ENCODE measurements around the gene RTP3. TPM values are rescaled to one million over a fixed set of nuclear protein-coding genes. Genes with fewer than 3 reads are reported as not detected.

The RTP3 gene
- total RNA-seq, 1 experiment from 2014 or later: not detected

GRCh38 chr3:46497556-46498265 lies at the start of gene RTP3 (continued):
- TF ChIP-seq FOSL1 (IDR thresholded peaks at IDR 0.05; ENCODE audit: low read depth): no peak

GRCh38 chr3:46448721-46449120 lies 49.1 kb upstream of the RTP3 start:
- H3K9ac ChIP-seq (ENCODE audit: low read length): no peak overlapping the region
- no peak for DNase-seq (ENCODE audit: low read depth, low spot score)
- ChIA-PET CTCF (interaction anchor here (1.3 kb wide), 1 partner anchor 110 kb away, joined by 5 read pairs; no protein-coding TSS in a partner anchor), POLR2A (no interaction called here), RAD21 (ENCODE audit: low non-redundant PET in 1 of 2, low total read pairs in 2 of 2, uncharacterized antibody in 2 of 2, unreplicated experiment in 2 of 2) (no interaction called here)
- H2AFZ ChIP-seq (ENCODE audit: low read depth, low read length, poor library complexity, severe bottlenecking): no peak overlapping the region
- no peak overlapping the region for H3K27ac ChIP-seq (ENCODE audit: low read depth, low read length)
- H3K36me3 ChIP-seq (ENCODE audit: control insufficient read depth in 1 of 2, insufficient read depth in 2 of 2, low read length in 2 of 2): no peaks in the 10 kb centered on the region
- H3K9me2 ChIP-seq (ENCODE audit: insufficient read depth): no peaks in the 10 kb centered on the region
- peaks cover 13% of the 10 kb centered on the region; the same call in 1 of the 2 replicates for H3K27me3 ChIP-seq (ENCODE audit: insufficient read depth, low read length)
- no peak overlapping the region for H3K4me3 ChIP-seq (replicated peaks in 1 of 2; ENCODE audit: low read depth in 1 of 2, low read length in 2 of 2)
- no peak for ATAC-seq
- no peaks in the 10 kb centered on the region for H3K9me3 ChIP-seq (ENCODE audit: control insufficient read depth in 1 of 2, insufficient read depth in 1 of 2, low read depth in 1 of 2, low read length in 2 of 2)
- intact Hi-C loops (cut with micrococcal nuclease): no loop called here
- TF ChIP-seq EZH2 (IDR thresholded peaks at IDR 0.05) (no peak), TCF7L2 (IDR thresholded peaks at IDR 0.05; ENCODE audit: borderline replicate concordance, extremely low read depth, insufficient read depth, insufficient read length) (no peak), RAD21 (IDR thresholded peaks at IDR 0.05; ENCODE audit: low read depth) (no peak), POLR2A (IDR thresholded peaks at IDR 0.05; ENCODE audit: borderline replicate concordance, extremely low read depth, insufficient read depth, insufficient read length) (no peak), ZBTB33 (IDR thresholded peaks at IDR 0.05; ENCODE audit: extremely low read depth, insufficient replicate concordance, low read length) (no peak)
- BruUV-seq (replicated peaks): no TSS peak
- no peaks in the 10 kb centered on the region for H3K4me1 ChIP-seq (ENCODE audit: control insufficient read depth in 1 of 2, insufficient read depth in 2 of 2, low read length in 2 of 2)
- no peaks in the 10 kb centered on the region for H3K79me2 ChIP-seq (ENCODE audit: insufficient read depth, low read length)
- no peak overlapping the region for H3K4me2 ChIP-seq (ENCODE audit: low read length)
- H4K20me1 ChIP-seq (ENCODE audit: insufficient read depth): no peaks in the 10 kb centered on the region
